HS-27A (cell line): ENCODE measurements around the gene ETFB.

ENCODE experiments used
- DNase-seq: peaks from one replicate; pipeline ENCODE4 v3.0.0-alpha.2; 2012; ENCODE audit warnings: low read depth, missing footprints

ETFB gene

DNA sequence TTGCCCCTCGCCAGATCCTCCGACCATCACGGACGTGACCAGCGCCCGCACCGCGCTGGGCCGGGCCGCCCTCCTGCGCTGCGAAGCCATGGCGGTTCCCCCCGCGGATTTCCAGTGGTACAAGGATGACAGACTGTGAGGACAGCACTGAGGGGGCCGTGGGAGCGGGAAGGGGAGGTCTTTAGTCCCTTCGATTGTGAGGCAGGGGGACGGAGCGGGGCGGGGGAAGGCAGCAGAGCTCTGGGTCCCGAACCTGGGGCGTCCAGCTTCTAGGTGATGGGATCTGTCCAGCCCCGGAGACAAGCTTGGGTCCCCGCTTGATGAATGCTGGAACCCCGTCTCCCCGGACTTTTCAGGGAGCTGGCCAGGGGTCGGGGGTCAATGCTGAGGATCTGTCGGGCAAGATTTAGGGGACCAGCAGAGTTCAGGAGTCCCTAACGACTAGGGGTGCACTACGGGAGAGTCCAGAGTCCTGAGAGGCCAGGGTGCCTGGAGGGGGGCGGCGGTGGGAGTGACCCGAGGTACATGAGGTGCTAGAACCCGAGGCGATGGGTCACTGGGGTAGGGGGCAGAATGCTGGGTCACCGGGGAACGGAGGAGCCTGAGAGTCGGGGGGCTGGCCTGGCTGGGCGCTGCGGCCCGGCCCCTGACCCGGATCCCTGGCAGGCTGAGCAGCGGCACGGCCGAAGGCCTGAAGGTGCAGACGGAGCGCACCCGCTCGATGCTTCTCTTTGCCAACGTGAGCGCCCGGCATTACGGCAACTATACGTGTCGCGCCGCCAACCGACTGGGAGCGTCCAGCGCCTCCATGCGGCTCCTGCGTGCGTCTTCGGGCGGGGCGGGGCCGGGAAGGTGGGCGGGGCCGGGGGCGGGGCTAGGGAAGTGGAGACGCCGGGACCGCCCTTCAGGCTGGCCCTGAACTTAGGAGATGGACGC is 38.9 kb downstream of the ETFB start:
- DNase-seq: no peak

DNA sequence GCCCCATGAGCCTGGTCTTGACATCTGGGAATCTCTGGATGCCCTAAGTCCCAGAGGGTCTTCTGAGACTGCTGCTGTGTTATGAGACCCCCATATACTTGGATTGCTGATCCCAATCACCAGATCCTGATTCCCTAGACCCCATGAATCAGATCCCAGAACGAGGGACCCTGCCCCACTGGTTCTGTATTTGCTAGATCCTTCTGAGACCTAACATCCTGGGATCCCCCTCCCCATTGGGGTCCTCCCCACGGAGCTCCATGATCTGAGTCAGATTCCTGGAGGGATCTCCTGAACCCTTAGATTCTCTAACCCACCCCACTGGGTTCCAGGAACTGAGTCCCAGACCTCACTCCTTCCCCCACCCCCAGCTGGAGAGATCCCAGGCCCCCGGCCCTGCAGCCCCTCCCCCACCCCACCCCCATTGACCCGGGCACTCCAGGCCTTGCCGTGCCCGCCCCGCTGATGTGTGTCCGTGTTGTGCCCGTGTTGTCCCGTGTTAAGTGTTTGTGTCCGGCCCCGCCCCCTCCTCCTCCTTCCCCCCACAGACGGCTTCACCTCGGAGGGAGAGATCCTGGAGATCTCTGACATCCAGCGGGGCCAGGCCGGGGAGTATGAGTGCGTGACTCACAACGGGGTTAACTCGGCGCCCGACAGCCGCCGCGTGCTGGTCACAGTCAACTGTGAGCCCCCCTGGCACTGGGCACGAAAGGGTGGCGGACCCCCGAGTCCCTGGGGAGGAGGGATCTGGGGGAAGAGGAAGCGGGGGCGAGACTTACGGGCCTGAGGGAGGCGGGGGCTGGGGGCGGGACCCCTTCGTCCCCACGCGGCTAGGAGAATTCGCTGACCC is 39.7 kb downstream of the ETFB start:
- no peak for DNase-seq

- DNase-seq: no peak
Measured at GRCh38 chr19:51325161-51325976, 40.8 kb downstream of the ETFB start.

- DNase-seq: no peak
Measured at GRCh38 chr19:51324167-51324481, 42.1 kb downstream of the ETFB start.

DNA sequence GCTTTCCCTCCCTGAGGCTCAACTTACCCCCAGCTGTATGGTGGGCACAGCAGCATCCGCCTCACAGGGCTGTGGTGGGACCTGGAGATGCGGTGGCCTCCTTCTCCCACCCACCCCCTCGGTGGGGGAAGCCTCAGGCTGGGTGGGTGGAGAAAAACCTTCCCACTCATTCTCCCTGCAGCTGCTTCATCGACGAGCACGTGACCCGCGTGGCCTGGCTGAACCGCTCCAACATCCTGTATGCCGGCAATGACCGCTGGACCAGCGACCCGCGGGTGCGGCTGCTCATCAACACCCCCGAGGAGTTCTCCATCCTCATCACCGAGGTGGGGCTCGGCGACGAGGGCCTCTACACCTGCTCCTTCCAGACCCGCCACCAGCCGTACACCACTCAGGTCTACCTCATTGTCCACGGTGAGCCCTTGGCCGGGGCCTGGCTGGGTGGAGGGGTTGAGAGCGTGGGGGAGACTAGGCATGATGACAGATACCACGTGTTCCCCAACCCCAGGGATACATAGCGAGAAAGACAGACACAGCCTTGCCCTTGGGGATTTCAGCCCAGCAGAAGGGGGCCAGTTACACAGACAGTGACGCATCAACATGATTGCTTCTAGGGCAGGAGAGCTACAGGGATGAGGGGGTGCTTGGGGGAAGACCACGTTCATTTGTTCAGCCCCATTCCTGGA is 42.6 kb downstream of the ETFB start:
- no peak for DNase-seq

DNA sequence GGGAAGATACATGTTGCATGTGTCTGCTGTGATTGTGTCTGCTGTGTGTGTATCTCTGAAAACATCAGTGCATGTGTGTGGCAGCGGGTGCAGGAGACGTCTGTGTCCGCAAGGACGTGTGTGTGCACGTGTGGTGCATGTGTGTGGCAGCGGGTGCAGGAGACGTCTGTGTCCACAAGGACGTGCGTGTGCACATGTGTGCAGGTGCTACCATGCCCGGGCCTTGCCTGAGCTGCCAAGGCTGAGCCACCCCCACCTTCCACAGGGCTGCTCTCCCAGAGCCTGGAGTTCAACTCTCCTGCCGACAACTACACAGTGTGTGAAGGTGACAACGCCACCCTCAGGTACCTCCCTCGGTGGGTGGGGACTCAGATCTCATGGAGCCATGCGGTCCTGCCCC is 44.4 kb downstream of the ETFB start:
- no peak for DNase-seq

DNA sequence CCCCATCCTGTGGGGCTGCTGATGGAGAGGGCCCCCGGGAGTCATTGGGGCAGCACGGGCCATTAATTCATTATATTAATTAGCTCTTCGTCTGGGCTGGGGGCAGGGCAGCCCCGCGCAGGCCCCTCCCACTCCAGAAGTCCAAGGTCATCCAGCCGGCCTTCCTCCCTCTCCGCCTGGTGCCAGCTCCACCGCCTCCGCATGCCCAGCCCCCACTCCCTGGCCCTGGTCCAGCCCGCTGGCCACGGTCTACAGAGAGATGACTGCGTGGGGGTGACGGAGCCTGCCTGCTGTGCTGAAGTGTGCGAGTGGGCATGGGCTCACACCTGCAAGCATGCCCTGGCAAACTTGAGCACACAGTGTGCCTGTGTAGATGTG is 45.9 kb downstream of the ETFB start:
- no peak for DNase-seq

GRCh38 chr19:51319649-51320279 is 46.4 kb downstream of the ETFB start:
- no peak for DNase-seq

GRCh38 chr19:51318687-51319648 is 47.2 kb downstream of the ETFB start:
- no peak for DNase-seq

DNA sequence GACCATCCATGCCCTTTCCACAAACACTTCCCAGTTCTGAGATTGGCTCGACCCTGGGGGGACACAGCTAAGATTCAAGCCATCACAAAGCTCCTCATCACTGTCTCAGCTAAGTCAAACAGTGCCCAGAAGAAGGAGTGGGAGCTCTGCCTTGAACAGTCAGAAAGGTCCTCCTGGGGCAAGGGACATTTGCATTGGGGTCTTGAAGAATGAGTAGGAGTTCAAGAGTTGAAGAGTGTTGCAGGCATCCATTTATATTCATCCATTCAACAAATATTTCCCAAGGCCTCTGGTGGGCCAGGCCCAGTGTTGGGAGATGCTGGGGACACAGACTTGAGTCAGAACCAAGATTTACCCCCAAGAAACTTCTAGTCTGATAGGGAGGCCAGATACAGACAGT is 48.2 kb downstream of the ETFB start:
- no peak for DNase-seq

- no peak for DNase-seq
Measured at GRCh38 chr19:51317376-51317775, 48.8 kb downstream of the ETFB start.

- DNase-seq: no peak
Measured at GRCh38 chr19:51316688-51317087, 49.5 kb downstream of the ETFB start.

DNA sequence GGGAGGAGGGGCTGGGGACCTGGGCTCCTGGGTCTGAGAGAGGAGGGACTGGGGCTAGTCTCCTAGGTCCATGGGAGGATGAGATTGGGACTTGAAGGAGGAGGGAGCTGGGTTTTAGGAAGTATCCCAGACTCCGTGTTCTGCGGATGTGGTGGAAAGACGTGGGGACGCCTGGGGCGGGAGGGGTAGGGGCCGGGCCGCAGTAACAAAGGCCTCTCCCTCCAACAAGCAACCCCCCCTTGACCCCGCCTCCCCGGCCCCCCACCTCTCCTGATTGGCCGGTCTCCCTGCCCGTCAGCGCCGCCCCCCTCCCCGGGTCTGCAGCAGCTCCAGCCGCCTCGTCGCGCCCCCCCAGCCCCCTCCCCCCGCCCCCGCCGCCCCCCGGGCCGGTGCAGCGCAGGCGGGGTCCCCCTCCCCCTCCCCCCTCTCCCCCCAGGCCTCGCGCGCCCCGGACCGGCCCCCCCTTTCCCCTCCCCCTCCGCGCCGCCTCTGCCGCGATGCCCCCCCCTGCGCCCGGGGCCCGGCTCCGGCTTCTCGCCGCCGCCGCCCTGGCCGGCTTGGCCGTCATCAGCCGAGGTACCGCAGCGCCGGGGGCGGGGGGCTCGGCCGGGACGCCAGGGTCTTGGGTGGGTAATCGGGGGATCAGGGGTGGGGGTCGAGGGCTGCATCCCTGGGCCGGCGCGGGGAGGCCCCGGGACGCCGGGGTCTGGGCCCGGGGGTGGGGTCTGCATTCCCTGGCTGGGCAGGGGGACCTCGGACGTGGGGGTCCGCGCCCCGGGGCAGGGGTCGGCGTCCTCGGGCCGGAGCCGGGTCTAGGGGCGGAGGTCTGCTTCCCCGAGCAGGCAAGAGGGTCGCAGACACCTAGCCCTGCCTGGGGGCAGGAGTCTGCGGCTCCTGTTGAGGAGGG is 54.6 kb downstream of the ETFB start, which contains the start of gene IGLON5:
IGLON5 (plus strand) TSS at position 294 of the 907 bp plus-strand sequence; CDS start at position 498, 204 bp downstream.
- DNase-seq: no peak

DNA sequence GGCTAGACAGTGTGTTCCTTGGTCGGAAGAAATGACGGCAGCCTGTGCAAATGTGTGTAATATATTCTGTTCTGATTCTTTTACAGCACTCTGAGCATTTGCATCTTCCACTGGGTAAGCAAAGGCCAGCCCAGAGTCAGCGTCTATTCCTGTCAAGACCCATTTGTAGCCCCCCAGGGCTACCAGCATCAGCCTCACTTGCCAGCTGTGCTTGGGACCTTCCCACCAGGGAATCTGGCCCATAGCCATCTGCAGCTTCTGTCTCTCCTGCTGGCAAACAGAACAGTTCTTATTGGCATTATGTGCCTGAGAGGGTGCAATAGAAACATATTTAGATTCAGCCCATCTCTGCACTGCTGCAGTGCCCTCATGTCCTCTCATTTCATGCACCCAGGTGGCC is 60.7 kb downstream of the ETFB start:
- no peak for DNase-seq

DNA sequence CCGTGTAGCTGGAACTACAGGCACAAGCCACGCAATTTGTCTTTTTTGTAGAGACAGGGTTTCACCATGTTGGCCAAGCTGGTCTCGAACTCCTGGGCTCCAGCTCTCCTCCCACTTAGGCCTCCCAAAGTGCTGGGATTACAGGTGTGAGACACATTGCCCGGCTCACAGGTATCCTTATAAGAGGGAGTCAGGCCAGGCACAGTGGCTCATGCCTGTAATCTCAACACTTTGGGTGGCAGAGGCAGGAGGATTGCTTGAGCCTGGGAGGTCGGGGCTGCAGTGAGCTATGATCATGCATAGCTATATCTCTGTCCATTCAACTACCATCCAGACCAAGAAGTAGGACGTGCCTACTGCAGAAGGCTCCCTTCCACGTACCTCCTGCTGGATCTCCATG is 64.9 kb downstream of the ETFB start:
- no peak for DNase-seq

DNA sequence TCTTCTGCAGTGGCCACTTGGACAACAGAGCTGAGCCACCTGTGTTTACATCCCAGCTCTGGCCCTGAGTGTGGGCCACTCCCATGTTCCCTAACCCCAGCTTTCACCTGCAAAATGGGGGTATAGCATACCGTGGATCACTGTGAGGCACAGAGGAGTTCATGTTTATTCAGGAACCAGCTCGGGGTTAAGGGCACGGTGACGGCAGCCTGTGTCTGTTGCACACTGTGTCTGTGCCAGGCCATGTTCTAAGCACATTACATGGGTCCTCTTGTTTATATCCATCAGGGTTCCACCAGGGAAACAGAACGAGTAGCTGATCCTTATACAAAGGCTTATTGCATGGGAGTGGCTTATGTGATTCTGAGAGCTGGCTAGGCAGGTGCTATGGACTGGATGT is 68.8 kb downstream of the ETFB start:
- no peak for DNase-seq

- no peak for DNase-seq
Measured at GRCh38 chr19:51296336-51297093, 69.7 kb downstream of the ETFB start.
